GM12874 (cell line): Measurements from ENCODE around the gene C1QTNF1.

Experiments used
- TF ChIP-seq, protein P1 (sequence below): IDR thresholded peaks from 2 replicates; pipeline ENCODE4 v1.5.1; 2011; ENCODE audit warnings: low read depth, mild to moderate bottlenecking, control low read depth, low read length, moderate library complexity; ENCODE audit not compliant: insufficient read depth

Gene C1QTNF1

DNA sequence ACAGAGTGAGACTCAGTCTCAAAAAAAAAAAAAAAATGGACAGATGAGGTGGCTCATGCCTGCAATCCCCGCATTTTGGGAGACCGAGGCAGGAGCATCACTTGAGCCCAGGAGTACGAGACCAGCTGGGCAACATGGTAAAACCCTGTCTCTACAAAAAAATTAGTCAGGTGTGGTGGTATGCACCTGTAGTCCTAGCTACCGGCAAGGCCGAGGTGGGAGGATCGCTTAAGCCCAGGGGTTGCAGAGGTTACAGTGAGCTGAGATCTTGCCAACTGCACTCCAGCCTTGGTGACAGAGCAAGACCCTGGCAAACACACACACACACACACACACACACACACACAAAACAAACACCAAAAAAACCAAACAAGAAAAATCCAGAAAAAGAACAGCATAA lies 43.0 kb downstream of the C1QTNF1 start:
- TF ChIP-seq, protein P1, sequence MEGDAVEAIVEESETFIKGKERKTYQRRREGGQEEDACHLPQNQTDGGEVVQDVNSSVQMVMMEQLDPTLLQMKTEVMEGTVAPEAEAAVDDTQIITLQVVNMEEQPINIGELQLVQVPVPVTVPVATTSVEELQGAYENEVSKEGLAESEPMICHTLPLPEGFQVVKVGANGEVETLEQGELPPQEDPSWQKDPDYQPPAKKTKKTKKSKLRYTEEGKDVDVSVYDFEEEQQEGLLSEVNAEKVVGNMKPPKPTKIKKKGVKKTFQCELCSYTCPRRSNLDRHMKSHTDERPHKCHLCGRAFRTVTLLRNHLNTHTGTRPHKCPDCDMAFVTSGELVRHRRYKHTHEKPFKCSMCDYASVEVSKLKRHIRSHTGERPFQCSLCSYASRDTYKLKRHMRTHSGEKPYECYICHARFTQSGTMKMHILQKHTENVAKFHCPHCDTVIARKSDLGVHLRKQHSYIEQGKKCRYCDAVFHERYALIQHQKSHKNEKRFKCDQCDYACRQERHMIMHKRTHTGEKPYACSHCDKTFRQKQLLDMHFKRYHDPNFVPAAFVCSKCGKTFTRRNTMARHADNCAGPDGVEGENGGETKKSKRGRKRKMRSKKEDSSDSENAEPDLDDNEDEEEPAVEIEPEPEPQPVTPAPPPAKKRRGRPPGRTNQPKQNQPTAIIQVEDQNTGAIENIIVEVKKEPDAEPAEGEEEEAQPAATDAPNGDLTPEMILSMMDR: no peak

DNA sequence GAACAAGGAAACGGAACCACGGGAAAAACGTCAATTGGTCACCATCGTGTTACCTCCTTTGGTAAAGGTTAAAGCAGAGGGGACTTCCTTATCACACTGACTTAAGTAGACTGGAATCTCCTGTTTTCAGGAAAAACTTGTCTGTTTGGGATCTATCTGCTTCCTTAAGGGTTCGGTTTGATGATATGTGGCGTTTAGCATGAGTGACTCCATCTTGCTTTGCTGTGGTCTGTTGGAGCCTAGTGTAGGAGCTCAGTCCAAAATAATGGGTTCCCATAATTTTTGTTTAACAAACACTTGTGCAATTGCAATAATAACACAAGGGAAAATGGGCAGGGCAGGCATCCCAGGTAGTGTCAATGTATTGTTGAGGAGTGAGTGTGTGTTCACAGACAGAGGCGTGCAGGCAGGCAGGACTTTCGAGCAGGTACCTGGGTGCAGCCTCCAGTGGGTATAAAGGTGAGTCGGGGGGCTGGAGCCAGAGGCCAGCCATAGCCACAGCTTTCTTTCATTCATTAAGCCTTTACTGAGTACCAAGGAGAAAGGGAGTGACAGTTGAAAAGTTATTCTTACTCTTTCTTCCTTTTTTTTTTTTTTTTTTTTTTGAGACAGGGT lies 46.4 kb downstream of the C1QTNF1 start:
- TF ChIP-seq, protein P1: no peak

DNA sequence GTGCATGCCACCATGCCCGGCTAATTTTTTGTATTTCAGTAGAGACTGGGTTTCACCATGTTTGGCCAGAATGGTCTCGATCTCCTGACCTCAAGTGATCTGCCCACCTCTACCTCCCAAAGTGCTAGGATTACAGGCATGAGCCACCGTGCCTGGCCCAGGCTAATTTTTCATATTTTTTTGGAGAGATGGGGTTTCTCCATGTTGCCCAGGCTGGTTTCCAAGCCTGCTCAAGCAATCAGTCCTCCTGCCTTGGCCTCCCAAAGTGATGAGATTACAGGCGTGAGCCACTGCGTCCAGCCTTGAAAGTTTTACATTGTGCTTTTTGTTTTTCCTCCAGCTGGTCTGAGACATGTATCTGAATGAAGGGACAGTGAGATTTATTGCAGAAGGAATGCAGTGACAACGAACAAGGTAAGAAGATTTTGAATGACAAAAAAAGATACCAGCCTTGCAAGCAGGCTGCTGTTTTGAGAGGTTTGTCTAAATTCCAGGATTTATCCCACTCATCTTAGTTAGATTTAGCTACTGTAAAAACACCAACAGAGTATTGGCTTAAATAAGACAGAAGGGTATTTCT lies 47.3 kb downstream of the C1QTNF1 start:
- TF ChIP-seq, protein P1: no peak

DNA sequence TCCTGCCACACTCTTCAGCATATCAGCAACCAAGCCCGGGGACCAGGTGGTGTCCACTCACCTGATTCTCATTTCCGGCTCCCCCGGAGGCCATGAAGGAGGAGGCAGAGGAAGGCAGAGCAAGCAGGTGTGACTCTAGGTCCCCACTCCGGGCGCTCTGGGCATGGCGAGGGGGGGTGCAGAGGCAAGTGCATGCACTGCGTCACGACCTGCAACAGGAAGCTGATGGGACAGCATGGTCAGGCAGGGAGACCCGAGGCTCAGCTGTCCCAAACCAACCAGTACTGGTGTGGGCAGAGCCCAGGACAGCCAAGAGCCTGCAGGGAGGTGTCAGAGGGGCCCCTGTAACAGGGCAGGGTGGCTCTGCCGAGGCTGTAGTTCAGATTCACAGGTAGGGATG lies 48.6 kb downstream of the C1QTNF1 start:
- TF ChIP-seq, protein P1: no peak

DNA sequence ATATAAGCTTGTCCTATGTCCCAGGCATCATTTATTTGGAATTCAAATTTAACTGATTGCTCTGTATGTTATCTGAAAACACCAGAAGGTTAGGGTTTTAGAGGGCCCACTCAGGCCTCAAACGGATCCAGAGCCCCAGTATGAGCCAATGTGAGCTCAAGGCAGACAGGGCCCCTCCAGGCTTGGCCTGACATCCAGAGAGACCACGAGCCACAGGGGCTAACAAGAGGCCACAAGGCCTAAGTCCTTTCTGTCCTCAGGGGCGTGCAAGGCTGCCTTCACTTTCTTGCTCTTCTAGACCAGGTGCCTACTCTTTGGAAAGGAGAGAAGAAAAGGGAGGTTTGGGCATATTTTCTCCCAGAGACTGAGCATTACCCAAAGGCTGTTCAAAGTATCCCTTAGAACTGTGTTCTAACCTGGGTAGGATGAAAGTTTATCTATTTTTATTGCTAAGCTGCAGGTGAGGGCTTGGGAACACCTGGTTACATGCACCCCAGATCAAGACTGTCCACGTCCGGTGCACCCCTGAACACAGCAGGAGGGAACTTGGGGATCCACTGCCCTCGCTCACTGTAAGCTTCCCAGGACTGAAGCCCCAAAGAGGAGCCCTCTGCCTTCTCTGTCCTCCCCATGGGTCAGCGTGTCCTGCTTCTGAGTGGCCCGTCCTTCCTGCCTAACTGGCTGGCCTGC lies 49.2 kb downstream of the C1QTNF1 start:
- TF ChIP-seq, protein P1: no peak

DNA sequence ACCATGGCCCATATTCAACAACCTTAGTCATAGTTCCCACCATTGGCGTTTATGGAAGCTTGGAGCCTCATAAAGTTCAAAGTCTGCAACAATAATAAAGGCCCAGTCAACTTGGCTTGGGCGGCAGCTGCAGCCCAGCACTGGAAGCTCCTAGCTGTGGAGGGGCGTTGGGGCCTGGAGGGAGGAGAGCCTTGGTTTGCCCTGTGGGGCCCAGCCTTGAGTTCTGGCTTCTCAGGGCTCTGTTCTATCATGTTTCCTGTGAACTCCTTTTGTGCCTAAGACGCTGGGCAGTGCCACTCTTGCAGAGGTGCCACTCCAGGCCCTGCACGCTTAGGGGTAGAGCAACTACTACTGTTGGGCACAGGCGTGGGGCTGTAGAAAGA lies 49.7 kb downstream of the C1QTNF1 start:
- TF ChIP-seq, protein P1: no peak

DNA sequence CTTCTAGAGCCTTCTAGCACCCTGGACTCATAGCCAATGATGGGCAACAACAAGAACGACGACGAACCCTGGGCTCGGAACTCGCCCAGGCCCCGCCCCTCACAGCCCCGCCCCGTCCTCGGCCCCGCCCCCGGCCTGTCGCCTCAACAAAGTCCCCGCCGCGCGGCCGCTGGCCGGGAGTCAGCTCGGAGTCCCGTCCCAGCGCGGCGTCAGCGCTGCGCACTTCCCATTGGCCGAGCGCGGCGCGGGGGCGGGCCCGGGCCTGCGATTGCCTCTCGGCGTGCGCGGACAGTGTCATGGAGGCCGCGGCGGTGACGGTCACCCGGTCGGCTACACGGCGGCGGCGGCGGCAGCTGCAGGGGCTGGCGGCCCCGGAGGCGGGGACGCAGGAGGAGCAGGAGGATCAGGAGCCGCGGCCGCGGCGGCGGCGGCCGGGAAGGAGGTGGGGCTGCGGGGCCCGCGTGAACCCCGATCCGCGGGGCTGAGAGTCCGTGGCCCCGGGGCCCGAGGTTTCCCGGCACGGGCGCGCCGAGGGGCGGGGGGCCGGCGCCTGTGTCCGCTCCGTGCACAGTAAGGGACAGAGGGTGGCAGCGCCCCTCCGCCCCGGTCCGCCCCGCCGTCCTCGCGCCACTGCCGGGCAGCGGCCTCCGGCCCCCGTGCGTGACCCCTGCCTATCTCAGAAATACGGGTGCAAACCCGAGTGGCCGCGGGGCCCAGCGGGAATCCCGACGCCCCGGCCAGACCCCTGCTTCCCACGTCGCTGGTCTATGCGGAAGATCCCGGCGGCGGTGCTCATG lies 50.9 kb downstream of the C1QTNF1 start, which contains the start of gene ENGASE:
TSS of gene ENGASE (plus strand) at position 176 of the 797 bp plus-strand sequence. CDS start at position 297, 121 bp downstream.
- TF ChIP-seq, protein P1: no peak
